NT2/D1 (cell line): Measurements from ENCODE around the gene GJC2.
A peak's percentile ranks its signal among the peaks of the same experiment; 100 is the strongest.

ENCODE experiments used
- DNase-seq: peaks from one replicate; pipeline ENCODE4 v3.0.0-alpha.2; 2011; ENCODE audit warnings: low read depth, low spot score
- H3K27me3 ChIP-seq: 2 replicates; pipeline ENCODE4 v1.6.0; 2011; ENCODE audit warnings: mild to moderate bottlenecking; ENCODE audit not compliant: insufficient read length, insufficient read depth
- H3K36me3 ChIP-seq: 2 replicates; pipeline ENCODE4 v1.6.1; 2011; ENCODE audit warnings: mild to moderate bottlenecking, low read length, mixed read lengths; ENCODE audit not compliant: insufficient read depth, insufficient read length
- H3K4me1 ChIP-seq: 2 replicates; pipeline ENCODE4 v1.5.1; 2011; ENCODE audit not compliant: insufficient read depth, insufficient read length
- H3K4me3 ChIP-seq: 2 replicates; pipeline ENCODE4 v1.5.1; 2011; ENCODE audit warnings: low read depth; ENCODE audit not compliant: insufficient read length
- H3K9ac ChIP-seq: 2 replicates; pipeline ENCODE4 v1.6.0; 2011; ENCODE audit warnings: low read depth; ENCODE audit not compliant: insufficient read length
- H3K9me3 ChIP-seq: 2 replicates; pipeline ENCODE4 v1.5.1; 2011; ENCODE audit warnings: mild to moderate bottlenecking, low read length; ENCODE audit not compliant: insufficient read depth
- SUZ12 ChIP-seq: IDR thresholded peaks from 2 replicates; pipeline ENCODE4 v1.6.1; 2011; ENCODE audit not compliant: insufficient read length, insufficient read depth; ENCODE audit errors: extremely low read depth
- YY1 ChIP-seq: IDR thresholded peaks from 2 replicates; pipeline ENCODE4 v1.6.1; 2011; ENCODE audit not compliant: insufficient read length, insufficient read depth
- ZNF274 ChIP-seq: IDR thresholded peaks from 2 replicates; pipeline ENCODE4 v1.6.1; 2011; ENCODE audit warnings: mild to moderate bottlenecking, low read depth, low read length

Gene GJC2

GRCh38 chr1:228174482-228175315 is 25.0 kb downstream of the GJC2 start:
- no peak for DNase-seq
- H3K9ac ChIP-seq: peak overlapping the region; percentile 64
- peaks cover 13% of the 10 kb centered on the region for H3K36me3 ChIP-seq
- H3K9me3 ChIP-seq: no peaks in the 10 kb centered on the region
- peaks cover 8% of the 10 kb centered on the region for H3K4me1 ChIP-seq
- H3K27me3 ChIP-seq: no peaks in the 10 kb centered on the region
- H3K4me3 ChIP-seq: peak overlapping the region; percentile 29
- no peak for TF ChIP-seq SUZ12
- TF ChIP-seq YY1: no peak
- no peak for TF ChIP-seq ZNF274

- H3K4me1 ChIP-seq: peaks cover 8% of the 10 kb centered on the region
- H3K9ac ChIP-seq: no peak overlapping the region
- no peak for DNase-seq
- H3K27me3 ChIP-seq: no peaks in the 10 kb centered on the region
- H3K36me3 ChIP-seq: peaks cover 13% of the 10 kb centered on the region
- TF ChIP-seq YY1 (no peak), SUZ12 (no peak), ZNF274 (no peak)
- H3K9me3 ChIP-seq: no peaks in the 10 kb centered on the region
- H3K4me3 ChIP-seq: no peak overlapping the region
Measured at GRCh38 chr1:228175316-228176023, 25.7 kb downstream of the GJC2 start.

- Histone ChIP-seq H3K4me3 (no peak overlapping the region), H3K4me1 (peaks cover 8% of the 10 kb centered on the region), H3K9ac (no peak overlapping the region)
Measured at GRCh38 chr1:228176024-228176395, 26.3 kb downstream of the GJC2 start.

GRCh38 chr1:228176461-228177182 is 26.9 kb downstream of the GJC2 start:
- H3K27me3 ChIP-seq: no peaks in the 10 kb centered on the region
- H3K4me1 ChIP-seq: peaks cover 8% of the 10 kb centered on the region
- no peak overlapping the region for H3K4me3 ChIP-seq
- TF ChIP-seq SUZ12: no peak
- TF ChIP-seq YY1: no peak
- TF ChIP-seq ZNF274: no peak
- DNase-seq: no peak
- H3K9me3 ChIP-seq: no peaks in the 10 kb centered on the region
- H3K36me3 ChIP-seq: peaks cover 13% of the 10 kb centered on the region
- H3K9ac ChIP-seq: peak overlapping the region; percentile 37

More at GRCh38 chr1:228176024-228176395, 26.3 kb downstream of the GJC2 start:
- H3K9me3 ChIP-seq: no peaks in the 10 kb centered on the region
- TF ChIP-seq SUZ12 (no peak), ZNF274 (no peak), YY1 (no peak)
- H3K27me3 ChIP-seq: no peaks in the 10 kb centered on the region
- no peak for DNase-seq
- peaks cover 13% of the 10 kb centered on the region for H3K36me3 ChIP-seq

- peak overlapping the region; percentile 37 for H3K9ac ChIP-seq
- H3K4me3 ChIP-seq: no peak overlapping the region
- TF ChIP-seq SUZ12: no peak
- no peak for TF ChIP-seq ZNF274
- TF ChIP-seq YY1: no peak
- DNase-seq: no peak
- H3K27me3 ChIP-seq: no peaks in the 10 kb centered on the region
- H3K36me3 ChIP-seq: peaks cover 13% of the 10 kb centered on the region
- H3K4me1 ChIP-seq: peaks cover 8% of the 10 kb centered on the region
- H3K9me3 ChIP-seq: no peaks in the 10 kb centered on the region
Measured at GRCh38 chr1:228177183-228177475, 27.4 kb downstream of the GJC2 start.

- Histone ChIP-seq H3K4me1 (peaks cover 8% of the 10 kb centered on the region), H3K27me3 (no peaks in the 10 kb centered on the region), H3K9ac (no peak overlapping the region), H3K9me3 (no peaks in the 10 kb centered on the region), H3K4me3 (no peak overlapping the region), H3K36me3 (peaks cover 13% of the 10 kb centered on the region)
- TF ChIP-seq ZNF274: no peak
- no peak for DNase-seq
Measured at GRCh38 chr1:228177721-228178710, 28.3 kb downstream of the GJC2 start.
